ENCODE measurements around the gene ITIH6.
"Not testable (repeated sequence)": the region's sequence is repeated elsewhere in the genome, so short reads cannot be mapped to it uniquely, and the experiment has no call there.

Gene ITIH6, protein sequence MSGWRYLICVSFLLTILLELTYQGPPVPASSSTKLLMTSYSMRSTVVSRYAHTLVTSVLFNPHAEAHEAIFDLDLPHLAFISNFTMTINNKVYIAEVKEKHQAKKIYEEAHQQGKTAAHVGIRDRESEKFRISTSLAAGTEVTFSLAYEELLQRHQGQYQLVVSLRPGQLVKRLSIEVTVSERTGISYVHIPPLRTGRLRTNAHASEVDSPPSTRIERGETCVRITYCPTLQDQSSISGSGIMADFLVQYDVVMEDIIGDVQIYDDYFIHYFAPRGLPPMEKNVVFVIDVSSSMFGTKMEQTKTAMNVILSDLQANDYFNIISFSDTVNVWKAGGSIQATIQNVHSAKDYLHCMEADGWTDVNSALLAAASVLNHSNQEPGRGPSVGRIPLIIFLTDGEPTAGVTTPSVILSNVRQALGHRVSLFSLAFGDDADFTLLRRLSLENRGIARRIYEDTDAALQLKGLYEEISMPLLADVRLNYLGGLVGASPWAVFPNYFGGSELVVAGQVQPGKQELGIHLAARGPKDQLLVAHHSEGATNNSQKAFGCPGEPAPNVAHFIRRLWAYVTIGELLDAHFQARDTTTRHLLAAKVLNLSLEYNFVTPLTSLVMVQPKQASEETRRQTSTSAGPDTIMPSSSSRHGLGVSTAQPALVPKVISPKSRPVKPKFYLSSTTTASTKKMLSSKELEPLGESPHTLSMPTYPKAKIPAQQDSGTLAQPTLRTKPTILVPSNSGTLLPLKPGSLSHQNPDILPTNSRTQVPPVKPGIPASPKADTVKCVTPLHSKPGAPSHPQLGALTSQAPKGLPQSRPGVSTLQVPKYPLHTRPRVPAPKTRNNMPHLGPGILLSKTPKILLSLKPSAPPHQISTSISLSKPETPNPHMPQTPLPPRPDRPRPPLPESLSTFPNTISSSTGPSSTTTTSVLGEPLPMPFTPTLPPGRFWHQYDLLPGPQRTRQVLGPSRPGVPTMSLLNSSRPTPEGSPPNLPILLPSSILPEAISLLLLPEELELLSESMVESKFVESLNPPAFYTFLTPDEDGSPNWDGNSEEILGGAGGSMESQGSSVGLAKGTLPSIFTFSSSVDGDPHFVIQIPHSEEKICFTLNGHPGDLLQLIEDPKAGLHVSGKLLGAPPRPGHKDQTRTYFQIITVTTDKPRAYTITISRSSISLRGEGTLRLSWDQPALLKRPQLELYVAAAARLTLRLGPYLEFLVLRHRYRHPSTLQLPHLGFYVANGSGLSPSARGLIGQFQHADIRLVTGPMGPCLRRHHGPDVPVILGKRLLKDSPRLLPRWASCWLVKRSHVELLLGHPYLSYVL

DNA sequence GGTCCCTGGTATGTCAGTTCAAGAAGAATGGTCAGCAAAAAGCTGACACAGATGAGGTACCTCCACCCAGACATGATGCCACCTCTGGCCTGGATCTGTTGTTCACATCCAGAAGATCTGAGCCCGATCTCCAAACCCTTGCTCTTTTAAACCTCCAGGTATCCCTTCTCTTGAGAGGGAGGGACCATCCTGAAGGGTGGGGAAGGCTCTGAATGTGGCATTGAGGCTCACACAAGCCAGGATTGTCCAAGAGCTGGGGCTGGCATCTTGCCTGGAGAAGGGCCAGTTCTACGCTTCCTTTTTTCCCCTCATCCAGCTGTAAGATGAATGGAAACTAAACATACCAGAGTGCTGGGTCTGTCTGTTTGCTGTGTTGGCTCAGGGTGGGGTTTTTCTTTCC, at the start of gene ITIH6:
Gene ITIH6 (minus strand): TSS at position 119 of the 400 bp plus-strand sequence. CDS start 45 bp downstream, at position 74.
- no peak for DNase-seq

GRCh38 chrX:54847700-54848099, 49.6 kb upstream of the ITIH6 start:
- DNase-seq, result not testable (repeated sequence)

DNA sequence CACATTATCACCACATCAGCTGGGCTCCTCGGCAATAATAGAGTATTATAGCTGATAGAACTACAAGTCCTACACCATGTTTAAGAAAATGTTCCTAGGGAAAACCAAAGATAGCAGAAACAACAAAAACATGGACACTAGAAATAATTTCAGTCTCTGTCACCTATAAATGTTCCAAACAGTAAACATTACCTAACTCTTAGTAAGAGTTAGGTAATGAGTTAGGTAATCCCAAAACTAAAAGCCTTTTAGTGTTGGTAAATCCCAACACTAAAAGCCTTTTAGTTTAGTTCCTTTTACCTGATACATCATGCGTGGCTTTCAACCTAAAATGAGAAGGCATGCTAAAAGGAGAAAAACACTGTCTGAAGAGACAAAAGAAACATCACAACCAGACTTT, 45.0 kb upstream of the ITIH6 start:
- DNase-seq, result no peak

GRCh38 chrX:54842607-54843006, 44.6 kb upstream of the ITIH6 start:
- no peak for DNase-seq

DNA sequence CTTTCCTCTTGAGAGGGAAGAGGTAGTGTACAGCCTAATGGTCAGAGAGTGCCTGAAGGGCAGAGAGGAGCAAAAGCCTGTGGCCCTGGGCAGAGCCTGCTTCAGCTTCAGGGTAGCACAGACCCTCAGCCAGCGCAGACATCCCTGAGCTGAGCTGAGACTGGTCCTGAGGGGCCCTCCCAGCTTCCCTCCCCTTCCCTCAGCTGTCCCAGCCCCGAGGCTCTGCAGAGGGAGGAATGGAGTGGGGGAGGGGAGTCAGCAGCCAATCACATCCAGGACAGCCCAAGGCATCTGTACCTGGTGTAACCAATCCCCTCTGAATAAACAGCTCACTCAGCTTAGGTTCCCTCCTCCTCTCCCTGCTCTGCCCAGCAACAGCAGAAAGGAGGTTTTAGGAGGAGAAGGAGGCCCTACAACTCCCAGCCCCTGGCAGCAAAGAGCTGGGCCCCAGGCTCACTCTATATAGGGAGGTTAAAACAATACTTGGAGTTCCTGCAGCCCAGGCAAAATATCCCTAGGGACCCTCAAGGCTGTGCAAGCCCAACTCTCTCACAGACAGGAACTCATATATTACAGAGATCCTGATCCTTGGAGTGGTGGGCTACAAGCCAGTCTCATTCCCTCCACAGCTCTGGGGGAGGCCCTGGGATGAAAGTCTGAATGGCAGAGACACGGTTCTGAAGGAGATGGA, 43.3 kb upstream of the ITIH6 start:
- not testable (repeated sequence) for DNase-seq

DNA sequence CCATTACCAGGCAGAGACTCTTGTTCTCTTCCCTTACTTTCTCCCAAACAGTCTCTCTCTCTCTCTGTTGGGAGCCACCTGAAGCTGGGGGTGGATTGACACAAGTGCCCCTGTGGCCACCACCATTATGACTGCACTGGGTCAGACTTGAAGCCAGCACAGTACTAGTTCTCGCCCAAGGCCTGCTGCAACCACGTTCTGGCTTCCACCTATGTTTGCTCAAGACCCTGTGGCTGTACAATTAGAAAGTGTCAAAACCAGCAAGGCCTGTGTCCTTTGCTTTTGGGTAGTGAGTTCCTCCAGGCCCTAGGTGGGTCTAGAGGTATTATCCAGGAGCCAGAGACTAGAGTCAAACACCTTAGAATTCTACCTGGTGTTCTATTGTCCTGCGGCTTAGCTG, 40.5 kb upstream of the ITIH6 start:
- no peak for DNase-seq

- no peak for DNase-seq
These were observed 28.5 kb upstream of the ITIH6 start for GRCh38 chrX:54826598-54826997.

GRCh38 chrX:54825716-54826438, 27.8 kb upstream of the ITIH6 start:
- peak; percentile 15 to 18 for DNase-seq

- no peak for DNase-seq
These were observed 26.7 kb upstream of the ITIH6 start for GRCh38 chrX:54824722-54825121.

- DNase-seq, result no peak
These were observed 26.1 kb upstream of the ITIH6 start for GRCh38 chrX:54824195-54824594.

GRCh38 chrX:54821310-54821709, 23.3 kb upstream of the ITIH6 start:
- DNase-seq, result no peak

GRCh38 chrX:54820737-54821136, 22.7 kb upstream of the ITIH6 start:
- DNase-seq, result no peak

- DNase-seq, result no peak
These were observed 21.1 kb upstream of the ITIH6 start for GRCh38 chrX:54819201-54819600.

DNA sequence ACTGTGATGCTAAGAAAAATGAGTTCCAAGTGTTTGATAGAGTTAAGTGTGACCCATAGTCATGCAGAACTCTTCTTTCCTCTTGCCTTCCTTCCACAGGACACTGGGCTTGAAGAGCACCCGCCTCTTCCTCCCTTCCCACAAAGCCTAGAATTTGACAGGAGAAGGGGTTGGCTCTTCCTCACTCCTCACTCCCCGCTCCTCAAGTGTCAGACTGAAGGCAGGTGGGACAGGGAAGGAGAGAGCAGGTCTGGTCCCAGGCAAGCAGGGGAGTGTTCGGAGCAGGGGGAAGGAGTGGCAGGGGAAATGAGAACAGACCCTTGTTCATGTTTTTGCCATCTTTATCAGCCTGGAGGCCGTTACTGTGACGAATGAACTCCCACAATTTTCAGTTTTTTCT, 20.2 kb upstream of the ITIH6 start:
- no peak for DNase-seq

GRCh38 chrX:54817220-54817820, 19.3 kb upstream of the ITIH6 start:
- no peak for DNase-seq

GRCh38 chrX:54812306-54812705, 14.3 kb upstream of the ITIH6 start:
- DNase-seq, result no peak

- no peak for DNase-seq
These were observed 13.3 kb upstream of the ITIH6 start for GRCh38 chrX:54811301-54811885.

DNA sequence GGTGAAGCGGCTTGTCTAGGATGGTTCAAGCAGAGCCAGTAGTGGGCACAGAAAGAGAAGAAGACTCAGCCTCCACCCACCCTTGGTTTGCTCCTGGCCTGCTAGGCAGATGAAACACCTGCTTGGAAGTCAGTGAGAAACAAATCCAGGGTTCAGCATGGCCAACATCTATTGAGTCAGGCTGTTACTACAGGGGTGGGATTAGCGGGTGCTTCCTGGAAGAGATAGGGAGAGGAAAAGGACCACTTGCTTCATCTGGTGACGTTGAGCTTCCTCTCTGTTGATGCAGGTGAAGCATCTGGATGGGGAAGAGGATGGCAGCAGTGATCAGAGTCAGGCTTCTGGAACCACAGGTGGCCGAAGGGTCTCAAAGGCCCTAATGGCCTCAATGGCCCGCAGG, 12.5 kb upstream of the ITIH6 start:
- DNase-seq, result no peak

GRCh38 chrX:54808605-54809483, 10.8 kb upstream of the ITIH6 start:
- peak; percentile 99 to 100 for DNase-seq

- DNase-seq, result peak; percentile 94 to 97
These were observed 10.1 kb upstream of the ITIH6 start for GRCh38 chrX:54808109-54808604.
